Measurements from ENCODE around the gene ERICH6.

GRCh38 chr3:150725548-150725947 lies 21.8 kb upstream of the ERICH6 start:
- TF ChIP-seq CTCF (IDR thresholded peaks at IDR 0.05; ENCODE audit: insufficient read depth, low read length, poor library complexity, severe bottlenecking) (no peak), EZH2phosphoT487 (conservative IDR thresholded peaks at IDR 0.05; ENCODE audit: low read length) (no peak)

All from SU-DHL-6 (cell line).